Fibroblast of pulmonary artery (primary cell): ENCODE results near the gene CPEB3.

Source experiments
- DNase-seq: peaks from one replicate; pipeline ENCODE4 v3.0.0-alpha.2; 2010; ENCODE audit warnings: low read depth
- H3K4me3 ChIP-seq: replicated peaks from 2 replicates; pipeline ENCODE4 v1.5.1; 2011; ENCODE audit warnings: low read depth, mild to moderate bottlenecking, control low read depth, low read length, moderate library complexity
- TF ChIP-seq, protein P1 (sequence below): IDR thresholded peaks from 2 replicates; pipeline ENCODE4 v1.5.1; 2011; ENCODE audit warnings: mild to moderate bottlenecking, control low read depth, low read length, inconsistent platforms; ENCODE audit errors: missing control alignments

Gene CPEB3

DNA sequence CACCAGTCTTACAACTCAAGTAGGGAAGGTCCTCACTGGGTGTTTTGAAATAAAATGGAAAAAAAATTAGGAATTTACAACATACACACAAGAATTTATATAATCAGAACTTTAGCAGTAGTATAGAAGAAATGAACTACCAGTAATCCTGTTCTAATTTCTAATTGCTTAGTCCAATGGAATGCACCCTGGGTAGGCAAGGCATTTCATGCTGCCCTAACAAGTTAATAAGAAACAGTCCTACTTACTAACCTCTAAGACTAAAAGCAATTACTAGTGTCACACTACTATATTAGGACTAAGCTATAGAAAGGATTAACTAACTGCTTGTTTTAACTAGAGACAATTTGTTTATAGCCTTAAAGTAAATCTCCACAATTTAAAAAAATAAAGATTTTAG lies 209.2 kb downstream of the CPEB3 start:
- no peak overlapping the region for H3K4me3 ChIP-seq
- TF ChIP-seq, protein P1, sequence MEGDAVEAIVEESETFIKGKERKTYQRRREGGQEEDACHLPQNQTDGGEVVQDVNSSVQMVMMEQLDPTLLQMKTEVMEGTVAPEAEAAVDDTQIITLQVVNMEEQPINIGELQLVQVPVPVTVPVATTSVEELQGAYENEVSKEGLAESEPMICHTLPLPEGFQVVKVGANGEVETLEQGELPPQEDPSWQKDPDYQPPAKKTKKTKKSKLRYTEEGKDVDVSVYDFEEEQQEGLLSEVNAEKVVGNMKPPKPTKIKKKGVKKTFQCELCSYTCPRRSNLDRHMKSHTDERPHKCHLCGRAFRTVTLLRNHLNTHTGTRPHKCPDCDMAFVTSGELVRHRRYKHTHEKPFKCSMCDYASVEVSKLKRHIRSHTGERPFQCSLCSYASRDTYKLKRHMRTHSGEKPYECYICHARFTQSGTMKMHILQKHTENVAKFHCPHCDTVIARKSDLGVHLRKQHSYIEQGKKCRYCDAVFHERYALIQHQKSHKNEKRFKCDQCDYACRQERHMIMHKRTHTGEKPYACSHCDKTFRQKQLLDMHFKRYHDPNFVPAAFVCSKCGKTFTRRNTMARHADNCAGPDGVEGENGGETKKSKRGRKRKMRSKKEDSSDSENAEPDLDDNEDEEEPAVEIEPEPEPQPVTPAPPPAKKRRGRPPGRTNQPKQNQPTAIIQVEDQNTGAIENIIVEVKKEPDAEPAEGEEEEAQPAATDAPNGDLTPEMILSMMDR = no peak
- DNase-seq = no peak

DNA sequence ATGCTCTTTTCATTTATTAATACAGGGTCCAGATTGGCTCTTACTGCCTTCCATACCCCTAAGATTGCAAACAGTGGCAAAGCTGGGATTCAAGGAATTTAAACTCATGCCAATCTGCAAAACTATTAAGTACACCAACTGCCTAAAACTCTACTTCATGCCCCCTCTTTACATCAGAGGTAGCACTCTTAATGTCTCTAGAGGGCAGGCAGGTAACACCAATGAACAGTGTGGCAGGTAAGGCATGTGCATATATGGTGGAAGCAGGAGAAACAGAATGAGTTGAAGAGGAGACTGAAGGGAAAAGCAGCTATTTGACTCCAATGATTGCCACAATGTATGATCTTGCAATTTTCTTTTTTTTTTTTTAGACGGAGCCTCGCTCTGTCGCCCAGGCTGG lies 210.6 kb downstream of the CPEB3 start:
- no peak overlapping the region for H3K4me3 ChIP-seq
- DNase-seq = no peak
- TF ChIP-seq, protein P1 = no peak

DNA sequence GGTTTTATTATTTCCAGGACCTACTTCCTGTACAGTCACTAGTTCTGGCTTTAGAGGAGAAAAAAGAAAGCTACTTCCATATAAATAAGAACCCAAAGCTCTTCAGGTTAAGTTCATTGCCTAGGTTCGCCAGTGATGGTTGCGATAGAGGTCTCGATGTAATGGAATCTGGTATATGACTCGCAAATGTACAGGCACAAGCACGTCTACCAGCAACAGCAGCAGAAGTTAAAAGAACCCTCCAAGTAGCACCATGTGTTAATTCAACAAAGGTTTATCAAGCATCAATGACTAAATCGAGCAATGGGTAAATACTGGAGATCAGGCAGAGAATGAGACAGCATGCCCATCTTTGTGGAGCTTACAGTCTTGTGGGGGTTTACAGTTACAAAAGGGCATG lies 211.9 kb downstream of the CPEB3 start:
- no peak overlapping the region for H3K4me3 ChIP-seq
- TF ChIP-seq, protein P1 = no peak
- no peak for DNase-seq

GRCh38 chr10:92076722-92077121 lies 214.2 kb downstream of the CPEB3 start:
- TF ChIP-seq, protein P1 = no peak
- no peak overlapping the region for H3K4me3 ChIP-seq
- no peak for DNase-seq

- TF ChIP-seq, protein P1 = no peak
- H3K4me3 ChIP-seq = no peak overlapping the region
These were observed 215.0 kb downstream of the CPEB3 start for GRCh38 chr10:92075829-92076228.

DNA sequence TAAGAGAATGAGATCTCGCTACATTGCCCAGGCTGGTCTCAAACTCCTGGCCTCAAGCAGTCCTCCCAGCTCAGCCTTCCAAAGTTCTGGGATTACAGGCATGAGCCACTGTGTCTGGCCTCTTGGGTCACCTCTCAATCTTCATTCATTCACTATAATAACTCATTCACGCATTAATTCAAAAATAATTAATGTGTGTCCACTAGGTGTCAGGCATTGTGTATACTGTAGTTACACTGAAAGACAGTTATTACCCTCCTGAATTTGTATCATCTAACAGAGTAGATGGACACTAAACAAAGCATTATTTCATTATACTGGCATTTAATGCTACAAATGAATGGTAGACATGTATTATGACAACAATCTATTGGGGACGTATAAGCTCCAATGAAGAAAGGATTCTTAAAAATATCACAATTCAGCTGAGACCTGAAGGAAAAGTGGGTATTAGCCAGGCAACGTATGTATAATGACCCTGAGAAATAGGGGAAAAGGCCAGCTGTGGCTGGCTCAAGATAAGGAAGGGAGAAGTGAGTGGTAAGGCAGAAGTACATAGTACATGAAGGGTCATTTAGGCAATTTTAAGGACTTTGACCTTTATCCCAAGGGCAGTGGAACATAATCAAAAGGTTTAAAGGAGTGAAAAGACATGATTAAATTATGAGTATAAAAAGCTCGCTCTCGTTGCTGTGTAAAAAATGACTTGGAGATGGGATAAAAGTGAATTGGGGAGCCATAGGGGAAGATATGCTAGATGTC lies 216.6 kb downstream of the CPEB3 start:
- DNase-seq = peak; percentile 29
- H3K4me3 ChIP-seq = no peak overlapping the region
- TF ChIP-seq, protein P1 = peak; percentile 26

More at GRCh38 chr10:92075829-92076228, 215.0 kb downstream of the CPEB3 start:
- DNase-seq = no peak

GRCh38 chr10:92068900-92069299 lies 222.0 kb downstream of the CPEB3 start:
- DNase-seq = no peak
- no peak overlapping the region for H3K4me3 ChIP-seq
- TF ChIP-seq, protein P1 = no peak
